ENCODE measurements around the gene NHLRC1.

NHLRC1 gene

DNA sequence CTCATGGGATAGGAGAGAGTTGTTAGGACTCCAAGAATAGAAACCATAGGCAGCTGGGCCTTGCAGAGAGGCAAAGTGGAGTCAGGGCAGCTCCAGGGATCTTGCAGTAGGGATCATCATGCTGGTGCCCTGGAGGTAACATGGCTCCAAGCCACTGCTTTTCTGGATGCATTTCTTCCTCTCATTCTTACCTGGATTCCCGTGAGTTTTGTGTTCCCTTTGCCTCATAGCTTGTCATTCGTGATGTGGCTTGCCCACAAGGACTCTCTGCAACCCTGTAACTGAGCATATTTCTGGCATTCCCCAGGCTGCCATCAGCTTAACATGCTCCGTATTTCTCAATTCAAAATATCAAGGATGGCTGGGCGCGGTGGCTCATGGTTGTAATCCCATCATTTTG is 5.3 kb downstream of the NHLRC1 start:
- peaks cover 10% of the 10 kb centered on the region for H3K4me1 Mint-ChIP-seq (ENCODE audit: low read depth)
- H3K27ac Mint-ChIP-seq, result no peak overlapping the region
- H3K27me3 Mint-ChIP-seq (ENCODE audit: low read depth), result peaks cover 53% of the 10 kb centered on the region
- H3K4me3 Mint-ChIP-seq, result no peak overlapping the region
- H3K36me3 Mint-ChIP-seq (ENCODE audit: low read depth), result no peaks in the 10 kb centered on the region
- no peaks in the 10 kb centered on the region for H3K9me3 Mint-ChIP-seq

DNA sequence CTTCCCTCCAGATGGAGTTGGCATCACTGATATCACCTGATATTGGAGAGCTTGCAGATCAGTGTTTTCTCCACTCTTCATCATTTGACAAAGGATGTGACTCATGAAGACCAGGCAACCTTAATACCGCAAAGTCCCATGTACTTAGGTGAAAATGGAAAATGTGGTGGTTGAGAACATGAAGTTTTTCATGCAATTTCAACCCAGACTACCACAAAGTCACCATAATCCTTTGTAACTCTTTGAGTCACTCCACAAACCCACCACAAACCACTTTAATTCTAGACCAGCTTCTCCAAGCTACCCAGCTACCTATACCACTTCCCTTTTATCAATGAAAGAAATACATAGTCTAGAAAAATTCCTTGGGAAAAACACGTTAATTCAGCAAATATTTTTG is 7.1 kb downstream of the NHLRC1 start:
- Mint-ChIP-seq H3K9me3 (no peaks in the 10 kb centered on the region), H3K4me1 (ENCODE audit: low read depth) (peaks cover 10% of the 10 kb centered on the region), H3K36me3 (ENCODE audit: low read depth) (no peaks in the 10 kb centered on the region), H3K4me3 (no peak overlapping the region), H3K27ac (peak overlapping the region; percentile 33), H3K27me3 (ENCODE audit: low read depth) (peaks cover 46% of the 10 kb centered on the region)

DNA sequence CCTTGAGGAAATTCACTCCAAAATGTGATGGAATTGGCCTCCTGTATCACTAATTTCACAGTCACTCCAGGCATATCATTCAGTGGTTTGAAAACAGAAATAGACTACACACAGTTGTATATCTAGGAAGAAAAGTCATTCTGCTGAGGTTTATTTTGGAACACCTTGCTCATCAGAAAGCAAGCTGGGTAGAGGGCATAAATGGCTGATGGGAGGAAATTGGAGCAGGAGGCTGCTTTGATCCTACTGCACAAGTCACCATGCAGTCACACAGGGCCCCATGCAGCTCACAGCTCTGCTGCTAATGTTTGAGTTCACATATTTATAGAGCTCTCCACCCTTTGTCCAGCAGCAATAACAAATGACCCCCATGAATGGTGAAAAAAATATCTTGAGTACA is 12.3 kb downstream of the NHLRC1 start:
- peaks cover 47% of the 10 kb centered on the region for H3K27me3 Mint-ChIP-seq (ENCODE audit: low read depth)
- H3K4me1 Mint-ChIP-seq (ENCODE audit: low read depth), result peaks cover 2% of the 10 kb centered on the region
- no peak overlapping the region for H3K27ac Mint-ChIP-seq
- H3K9me3 Mint-ChIP-seq, result peaks cover 11% of the 10 kb centered on the region
- no peak overlapping the region for H3K4me3 Mint-ChIP-seq
- H3K36me3 Mint-ChIP-seq (ENCODE audit: low read depth), result no peaks in the 10 kb centered on the region

DNA sequence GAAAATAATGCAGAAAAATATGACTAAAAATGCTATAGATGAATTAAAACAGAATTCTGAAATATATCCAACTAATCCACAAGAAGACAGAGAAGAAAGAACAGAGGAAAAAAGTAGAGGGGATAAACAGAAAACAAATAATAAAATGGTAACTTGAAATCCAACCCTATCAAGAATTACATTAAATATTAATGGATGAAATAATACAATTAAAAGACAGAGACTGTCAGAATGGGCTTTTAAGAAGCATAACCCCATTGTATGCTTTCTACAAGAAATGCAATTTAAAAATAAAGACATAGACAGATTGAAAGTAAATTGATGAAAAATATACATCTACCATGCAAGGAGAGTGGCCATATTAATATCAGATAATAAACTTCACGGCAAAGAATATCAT is 15.4 kb downstream of the NHLRC1 start:
- H3K36me3 Mint-ChIP-seq (ENCODE audit: low read depth), result no peaks in the 10 kb centered on the region
- H3K9me3 Mint-ChIP-seq, result peaks cover 11% of the 10 kb centered on the region
- no peak overlapping the region for H3K4me3 Mint-ChIP-seq
- no peak overlapping the region for H3K27ac Mint-ChIP-seq
- H3K4me1 Mint-ChIP-seq (ENCODE audit: low read depth), result no peaks in the 10 kb centered on the region
- peaks cover 45% of the 10 kb centered on the region for H3K27me3 Mint-ChIP-seq (ENCODE audit: low read depth)

DNA sequence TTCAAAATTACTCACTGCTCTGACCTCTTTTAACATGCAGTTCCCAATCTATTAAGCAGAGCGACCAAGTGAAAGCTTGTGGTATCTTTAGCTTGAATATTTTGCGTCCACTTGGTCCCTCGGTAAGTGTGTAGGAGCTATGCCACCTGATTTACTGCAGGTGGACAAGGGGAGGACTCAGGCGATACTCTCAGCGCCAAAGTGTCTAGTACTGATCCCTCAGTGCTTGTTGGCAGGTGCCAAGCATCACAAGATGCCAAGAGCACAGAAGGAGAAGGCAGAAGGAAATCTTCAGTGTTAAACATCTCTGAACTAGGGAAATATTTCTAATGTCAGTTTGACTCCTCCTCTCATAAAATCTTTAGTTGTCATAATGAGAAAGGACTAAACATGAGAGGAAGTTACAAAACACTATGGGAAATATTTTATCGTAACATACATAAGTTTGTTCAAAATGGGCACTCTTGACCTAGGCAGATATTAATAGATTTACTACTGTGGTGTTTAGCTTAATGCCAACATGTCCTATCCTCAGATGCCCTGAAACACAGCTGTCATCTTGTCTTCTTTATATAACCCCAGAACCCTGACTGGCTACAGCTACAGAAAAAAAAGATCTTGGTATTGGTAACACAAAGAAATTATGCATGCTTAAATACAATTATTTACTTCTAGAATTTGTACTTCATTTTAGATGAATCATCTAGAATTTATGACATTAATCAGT is 19.5 kb downstream of the NHLRC1 start:
- H3K27ac Mint-ChIP-seq, result no peak overlapping the region
- H3K4me3 Mint-ChIP-seq, result no peak overlapping the region
- peaks cover 41% of the 10 kb centered on the region for H3K27me3 Mint-ChIP-seq (ENCODE audit: low read depth)
- peaks cover 11% of the 10 kb centered on the region for H3K9me3 Mint-ChIP-seq
- H3K36me3 Mint-ChIP-seq (ENCODE audit: low read depth), result no peaks in the 10 kb centered on the region
- peaks cover 3% of the 10 kb centered on the region for H3K4me1 Mint-ChIP-seq (ENCODE audit: low read depth)

DNA sequence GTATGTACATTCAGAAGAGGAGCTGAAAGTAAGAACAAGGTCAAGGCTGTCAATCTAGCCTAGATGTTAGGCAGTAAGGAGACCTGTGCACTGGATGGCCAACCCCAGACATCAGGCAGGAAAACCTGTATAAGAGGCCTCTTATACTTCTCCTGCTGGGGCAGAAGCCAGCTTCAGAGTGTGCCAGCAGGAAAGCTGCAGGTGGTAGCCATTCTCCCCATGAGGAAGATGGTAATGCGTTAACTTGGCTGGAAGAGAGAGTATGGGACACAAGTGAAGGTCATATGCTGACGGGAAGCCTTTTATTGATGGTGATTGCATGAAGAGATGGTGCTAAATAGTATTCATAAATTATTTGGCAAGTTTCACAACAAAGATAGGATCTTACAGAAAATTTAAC is 20.6 kb downstream of the NHLRC1 start:
- Mint-ChIP-seq H3K4me1 (ENCODE audit: low read depth) (peaks cover 3% of the 10 kb centered on the region), H3K4me3 (no peak overlapping the region), H3K9me3 (peaks cover 6% of the 10 kb centered on the region), H3K27ac (no peak overlapping the region), H3K36me3 (ENCODE audit: low read depth) (no peaks in the 10 kb centered on the region), H3K27me3 (ENCODE audit: low read depth) (peaks cover 39% of the 10 kb centered on the region)

DNA sequence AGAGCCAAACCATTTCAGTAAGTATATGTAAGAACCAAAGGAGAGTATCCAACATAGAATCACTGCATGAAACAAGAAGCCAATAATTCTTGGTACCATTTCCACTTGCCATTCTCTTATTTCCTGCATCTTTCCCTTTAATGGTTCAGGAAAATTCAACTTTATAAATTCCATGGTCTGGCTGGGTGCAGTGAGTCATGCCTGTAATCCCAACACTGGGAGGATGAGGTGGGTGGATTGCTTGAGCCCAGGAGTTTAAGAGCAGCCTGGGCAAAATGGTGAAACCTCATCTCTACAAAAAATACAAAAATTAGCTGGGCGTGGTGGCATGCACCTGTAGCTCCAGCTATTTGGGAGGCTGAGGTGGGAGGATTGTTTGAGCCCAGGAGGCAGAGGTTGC is 21.2 kb downstream of the NHLRC1 start:
- H3K27me3 Mint-ChIP-seq (ENCODE audit: low read depth), result peaks cover 38% of the 10 kb centered on the region
- H3K4me3 Mint-ChIP-seq, result no peak overlapping the region
- H3K4me1 Mint-ChIP-seq (ENCODE audit: low read depth), result peaks cover 3% of the 10 kb centered on the region
- H3K27ac Mint-ChIP-seq, result no peak overlapping the region
- no peaks in the 10 kb centered on the region for H3K36me3 Mint-ChIP-seq (ENCODE audit: low read depth)
- peaks cover 5% of the 10 kb centered on the region for H3K9me3 Mint-ChIP-seq

DNA sequence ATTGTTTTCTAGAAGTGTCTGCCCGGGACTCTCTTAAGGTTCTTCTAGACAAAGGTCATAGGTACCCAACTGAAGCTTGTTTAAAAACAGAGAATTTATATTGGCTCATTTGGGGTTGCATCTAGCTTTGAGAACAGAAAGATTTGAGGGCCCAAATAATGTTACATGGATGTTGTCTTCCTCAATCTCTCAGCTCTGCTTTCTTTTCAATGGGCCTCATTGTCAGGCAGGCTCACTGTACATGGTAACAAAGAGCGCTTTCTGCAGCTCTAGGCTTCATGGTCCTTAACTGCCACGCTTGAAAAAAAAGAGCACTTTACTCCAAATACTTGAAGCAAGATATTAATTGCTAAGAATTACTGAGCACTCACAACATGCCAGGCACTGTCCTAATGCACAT is 22.2 kb downstream of the NHLRC1 start:
- Mint-ChIP-seq H3K36me3 (ENCODE audit: low read depth) (no peaks in the 10 kb centered on the region), H3K27ac (no peak overlapping the region), H3K4me3 (no peak overlapping the region), H3K4me1 (ENCODE audit: low read depth) (peaks cover 3% of the 10 kb centered on the region), H3K9me3 (no peaks in the 10 kb centered on the region), H3K27me3 (ENCODE audit: low read depth) (peaks cover 31% of the 10 kb centered on the region)

DNA sequence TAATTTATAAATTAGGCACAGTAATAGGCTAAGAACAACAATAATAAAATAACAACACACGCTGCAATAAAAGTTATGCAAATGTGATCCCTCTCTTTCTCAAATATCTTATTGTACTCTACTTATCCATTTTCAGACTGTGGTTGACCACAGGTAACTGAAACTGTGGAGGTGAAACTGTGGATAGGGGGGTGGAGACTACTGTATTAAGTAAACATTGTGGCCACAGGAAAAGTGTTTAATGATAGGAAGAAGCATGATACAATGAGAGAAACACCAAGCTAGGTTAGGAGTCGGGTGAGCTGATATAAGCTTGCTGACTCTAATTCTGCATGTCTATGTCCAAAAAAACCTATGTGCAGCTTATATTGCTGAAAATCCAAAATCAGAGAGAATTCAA is 23.0 kb downstream of the NHLRC1 start:
- H3K9me3 Mint-ChIP-seq, result no peaks in the 10 kb centered on the region
- H3K36me3 Mint-ChIP-seq (ENCODE audit: low read depth), result no peaks in the 10 kb centered on the region
- H3K4me3 Mint-ChIP-seq, result no peak overlapping the region
- H3K4me1 Mint-ChIP-seq (ENCODE audit: low read depth), result peaks cover 3% of the 10 kb centered on the region
- no peak overlapping the region for H3K27ac Mint-ChIP-seq
- H3K27me3 Mint-ChIP-seq (ENCODE audit: low read depth), result peaks cover 25% of the 10 kb centered on the region

DNA sequence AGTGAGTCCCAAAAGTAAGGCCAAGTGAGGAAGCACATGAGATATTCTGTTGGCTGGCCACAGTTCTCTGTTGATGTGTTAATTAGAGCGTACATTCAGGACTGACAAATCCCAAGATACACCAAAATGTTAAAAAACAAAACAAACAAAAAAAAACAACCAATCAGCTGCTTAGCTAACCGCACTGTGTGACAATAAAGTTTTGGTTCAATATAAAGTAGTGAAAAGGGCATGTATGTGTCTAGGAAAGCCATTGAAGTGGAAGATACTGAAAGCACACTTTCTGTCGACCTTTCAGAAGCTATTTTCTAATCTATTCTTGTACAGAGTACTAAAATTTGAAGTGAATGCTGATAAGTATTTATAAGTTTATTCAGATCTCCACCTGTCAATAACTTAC is 26.1 kb downstream of the NHLRC1 start:
- H3K36me3 Mint-ChIP-seq (ENCODE audit: low read depth), result no peaks in the 10 kb centered on the region
- H3K9me3 Mint-ChIP-seq, result no peaks in the 10 kb centered on the region
- peaks cover 12% of the 10 kb centered on the region for H3K27me3 Mint-ChIP-seq (ENCODE audit: low read depth)
- peaks cover 3% of the 10 kb centered on the region for H3K4me1 Mint-ChIP-seq (ENCODE audit: low read depth)
- no peak overlapping the region for H3K4me3 Mint-ChIP-seq
- no peak overlapping the region for H3K27ac Mint-ChIP-seq

DNA sequence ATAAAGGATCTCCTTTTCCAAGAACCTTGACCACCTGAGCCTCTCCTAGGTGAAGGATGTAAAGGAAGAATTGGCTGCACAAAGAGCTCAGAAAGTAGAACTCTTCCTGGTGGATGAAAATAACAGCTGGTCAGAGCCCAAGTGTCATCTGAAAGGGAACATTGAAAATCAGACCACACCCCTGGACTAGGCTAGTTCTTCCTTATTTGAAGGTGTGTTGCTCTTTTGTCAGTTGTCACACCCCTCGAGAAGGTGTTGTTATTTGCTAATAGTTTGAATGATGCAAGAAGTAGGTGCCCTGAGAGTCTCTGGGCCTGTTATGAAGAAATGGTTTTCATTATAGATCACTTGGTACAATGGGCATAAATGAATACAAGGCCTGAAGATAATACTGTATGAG is 31.1 kb downstream of the NHLRC1 start:
- Mint-ChIP-seq H3K27me3 (ENCODE audit: low read depth) (peaks cover 4% of the 10 kb centered on the region), H3K9me3 (peaks cover 11% of the 10 kb centered on the region), H3K4me1 (ENCODE audit: low read depth) (no peaks in the 10 kb centered on the region), H3K27ac (no peak overlapping the region), H3K36me3 (ENCODE audit: low read depth) (no peaks in the 10 kb centered on the region), H3K4me3 (no peak overlapping the region)

DNA sequence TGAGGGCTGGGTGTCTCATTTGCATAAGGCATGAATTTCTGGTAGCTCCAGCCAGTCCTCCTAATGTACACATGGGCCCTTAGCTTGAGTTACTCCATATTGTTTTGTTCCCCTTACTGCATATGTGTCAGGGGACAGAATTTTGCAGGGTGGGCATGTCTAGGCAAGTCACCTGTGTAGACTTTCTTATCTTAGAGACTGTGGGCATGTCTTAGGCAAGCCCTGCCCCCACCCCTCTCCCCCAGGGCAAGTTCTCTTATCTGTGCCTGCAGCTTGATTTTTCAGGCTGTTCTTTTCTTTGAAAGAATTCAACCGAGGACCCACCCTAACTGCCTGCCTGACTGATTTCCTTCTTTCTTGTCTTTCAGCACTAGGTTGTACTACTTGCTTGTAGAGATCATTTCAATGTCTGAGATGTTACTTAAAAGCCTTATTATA is 32.1 kb downstream of the NHLRC1 start:
- H3K4me1 Mint-ChIP-seq (ENCODE audit: low read depth), result no peaks in the 10 kb centered on the region
- no peaks in the 10 kb centered on the region for H3K36me3 Mint-ChIP-seq (ENCODE audit: low read depth)
- H3K27ac Mint-ChIP-seq, result no peak overlapping the region
- H3K9me3 Mint-ChIP-seq, result peaks cover 11% of the 10 kb centered on the region
- no peak overlapping the region for H3K4me3 Mint-ChIP-seq
- H3K27me3 Mint-ChIP-seq (ENCODE audit: low read depth), result peaks cover 4% of the 10 kb centered on the region

DNA sequence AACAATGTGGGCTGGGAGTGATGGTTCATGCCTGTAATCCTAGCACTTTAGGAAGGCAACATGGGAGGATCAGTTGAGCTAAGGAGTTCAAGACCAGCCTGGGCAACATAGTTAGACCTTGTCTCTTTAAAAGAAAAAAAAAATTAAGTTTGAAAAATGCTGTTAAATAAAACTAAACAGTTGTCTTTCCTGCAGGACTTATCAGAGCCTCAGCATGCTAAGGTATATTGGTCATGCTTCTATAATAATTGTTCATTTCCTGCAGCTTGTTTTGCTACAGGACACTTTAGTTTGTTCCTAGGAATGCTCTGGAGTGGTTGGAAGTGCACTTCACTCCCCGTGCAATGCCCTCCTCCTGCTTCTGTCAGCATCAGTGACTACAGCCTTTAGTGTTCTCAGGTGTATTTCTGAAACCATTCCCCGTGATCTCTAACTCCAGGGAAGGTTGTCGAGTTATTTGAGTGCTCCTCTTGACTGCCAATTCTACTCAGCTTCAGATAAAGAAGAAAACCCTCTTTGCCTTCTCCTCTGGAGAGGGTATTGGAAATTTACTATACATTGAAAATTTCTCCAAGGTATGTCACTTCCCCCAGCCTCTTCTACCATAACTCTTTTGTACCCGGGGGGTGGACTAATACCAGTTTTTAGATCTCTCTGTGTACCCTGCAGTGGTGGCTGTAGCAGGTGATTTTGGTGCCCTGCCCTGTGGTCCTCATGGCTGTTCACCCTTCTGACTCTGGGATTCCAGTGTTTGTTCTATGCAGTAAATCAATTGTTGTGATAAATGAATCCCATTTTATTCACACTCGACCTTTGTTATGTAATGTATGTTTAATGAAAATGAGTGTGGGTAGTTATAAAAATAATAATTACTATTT is 33.8 kb downstream of the NHLRC1 start:
- peaks cover 11% of the 10 kb centered on the region for H3K9me3 Mint-ChIP-seq
- no peaks in the 10 kb centered on the region for H3K27me3 Mint-ChIP-seq (ENCODE audit: low read depth)
- H3K4me1 Mint-ChIP-seq (ENCODE audit: low read depth), result no peaks in the 10 kb centered on the region
- H3K4me3 Mint-ChIP-seq, result no peak overlapping the region
- no peaks in the 10 kb centered on the region for H3K36me3 Mint-ChIP-seq (ENCODE audit: low read depth)
- H3K27ac Mint-ChIP-seq, result no peak overlapping the region

DNA sequence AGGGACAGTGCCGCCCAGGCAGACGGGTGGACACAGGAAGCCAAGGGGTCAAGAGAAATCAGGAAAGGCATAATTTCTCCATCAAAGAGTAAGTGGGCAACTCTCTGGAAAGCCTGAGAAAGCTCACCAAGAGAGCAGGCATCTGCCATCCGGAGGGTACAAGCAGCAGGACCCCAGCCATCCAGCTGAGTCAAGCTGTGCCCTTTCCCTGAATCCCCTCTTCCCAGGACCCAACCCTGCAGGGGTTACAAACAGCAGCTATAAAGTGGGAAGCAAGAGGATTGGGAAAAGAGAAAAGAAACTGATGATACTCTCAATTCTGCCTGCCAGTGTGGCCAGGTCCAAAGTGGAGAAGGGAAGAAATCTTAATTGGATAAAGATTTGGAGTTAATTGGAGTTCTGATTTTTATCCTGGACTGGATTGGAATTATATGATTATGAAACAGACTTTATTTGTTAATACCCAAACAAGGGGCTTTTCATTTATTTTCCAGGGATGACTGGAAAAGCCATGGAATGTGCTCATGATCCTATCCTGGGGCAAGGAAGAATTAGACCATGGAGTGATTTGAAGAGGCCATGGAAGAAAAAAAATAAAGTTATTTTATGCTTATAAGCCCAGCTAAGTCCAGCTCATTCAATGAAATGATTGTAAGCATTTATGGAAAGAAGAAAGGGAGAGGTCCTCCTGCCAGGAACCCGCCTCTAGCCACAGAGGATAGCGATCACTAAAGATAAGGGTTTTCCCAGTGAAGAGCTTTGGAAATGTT is 34.9 kb downstream of the NHLRC1 start:
- peaks cover 11% of the 10 kb centered on the region for H3K9me3 Mint-ChIP-seq
- no peaks in the 10 kb centered on the region for H3K4me1 Mint-ChIP-seq (ENCODE audit: low read depth)
- no peak overlapping the region for H3K27ac Mint-ChIP-seq
- no peaks in the 10 kb centered on the region for H3K27me3 Mint-ChIP-seq (ENCODE audit: low read depth)
- H3K4me3 Mint-ChIP-seq, result no peak overlapping the region
- H3K36me3 Mint-ChIP-seq (ENCODE audit: low read depth), result no peaks in the 10 kb centered on the region

Data from T-helper 1 cell treated with Interleukin-12 subunit alpha and Interleukin-12 subunit beta and Interleukin-4 antibody, amounts not matched to agents 30 μg/mL and 1 μg/mL, for 36 hours (primary cell).